HL-60 (cell line): ENCODE results near the gene COA4.

ENCODE experiments used
- DNase-seq, 2 experiments: peaks; one replicate each; pipeline ENCODE4 v3.0.0-alpha.2; 2010 to 2020; ENCODE audit warnings: low read depth in 1 of 2, low spot score in 1 of 2
- H3K27ac ChIP-seq: fragments of 250-450 bp; sonication (Bioruptor Pico); replicated peaks from 2 replicates; pipeline ENCODE4 v1.5.1; 2020; ENCODE audit warnings: mild to moderate bottlenecking, moderate library complexity
- H3K27me3 ChIP-seq: fragments of 250-450 bp; sonication (Bioruptor Pico); 2 replicates; pipeline ENCODE4 v1.5.1; 2021; ENCODE audit warnings: mild to moderate bottlenecking, moderate library complexity; ENCODE audit not compliant: insufficient read depth, poor library complexity, severe bottlenecking
- H3K4me3 ChIP-seq: replicated peaks from 2 replicates; pipeline ENCODE4 v1.5.1; 2011; ENCODE audit warnings: mild to moderate bottlenecking, control low read depth, low read length; ENCODE audit not compliant: insufficient read depth
- CTCF ChIP-seq: IDR thresholded peaks from one replicate; pipeline ENCODE4 v1.5.1; 2011; ENCODE audit warnings: low read length, control low read depth, inconsistent platforms; ENCODE audit not compliant: insufficient read depth
- GABPA ChIP-seq: IDR thresholded peaks from 2 replicates; pipeline ENCODE4 v1.6.1; 2012; ENCODE audit warnings: low read depth
- POLR2AphosphoS5 ChIP-seq: IDR thresholded peaks from 2 replicates; pipeline ENCODE4 v1.6.1; 2012; ENCODE audit warnings: low read depth
- REST ChIP-seq: IDR thresholded peaks from 2 replicates; pipeline ENCODE4 v1.6.1; 2012; ENCODE audit warnings: low read depth; ENCODE audit not compliant: insufficient replicate concordance
- SPI1 ChIP-seq: IDR thresholded peaks from 2 replicates; pipeline ENCODE4 v1.6.1; 2012; ENCODE audit warnings: low read depth, mild to moderate bottlenecking, borderline replicate concordance

The COA4 gene

GRCh38 chr11:73856031-73856567 is 20.5 kb downstream of the COA4 start:
- TF ChIP-seq SPI1 (no peak), REST (no peak), CTCF (no peak), GABPA (no peak), POLR2AphosphoS5 (no peak)
- DNase-seq = no peak

GRCh38 chr11:73854680-73855079 is 22.0 kb downstream of the COA4 start:
- no peak for TF ChIP-seq REST
- no peak for TF ChIP-seq GABPA
- no peak for TF ChIP-seq CTCF
- no peak for TF ChIP-seq SPI1
- TF ChIP-seq POLR2AphosphoS5 = no peak
- no peak for DNase-seq
- Histone ChIP-seq H3K27ac (no peak overlapping the region), H3K4me3 (no peak overlapping the region), H3K27me3 (no peaks in the 10 kb centered on the region)

More at GRCh38 chr11:73856031-73856567, 20.5 kb downstream of the COA4 start:
- no peak overlapping the region for H3K4me3 ChIP-seq
- no peaks in the 10 kb centered on the region for H3K27me3 ChIP-seq
- no peak overlapping the region for H3K27ac ChIP-seq

GRCh38 chr11:73852049-73852448 is 24.6 kb downstream of the COA4 start:
- Histone ChIP-seq H3K27me3 (no peaks in the 10 kb centered on the region), H3K27ac (no peak overlapping the region), H3K4me3 (no peak overlapping the region)
- TF ChIP-seq GABPA = no peak
- no peak for TF ChIP-seq SPI1
- no peak for TF ChIP-seq CTCF
- no peak for TF ChIP-seq REST
- no peak for TF ChIP-seq POLR2AphosphoS5
- no peak for DNase-seq
